GM23338 (cell line): Measurements from ENCODE around the gene APBA2. TPM values are rescaled to one million over a fixed set of nuclear protein-coding genes. Genes with fewer than 3 reads are reported as not detected.

Experiments used
- ATAC-seq: fragments of 200-7000 bp; cut with Tn5 transposase; 3 replicates; pipeline ENCODE4 v1.9.1; 2020
- DNase-seq: peaks from one replicate; pipeline ENCODE4 v3.0.0-alpha.2; 2015; ENCODE audit warnings: low spot score
- H2AFZ ChIP-seq: fragments of 200-600 bp; sonication (generic); 2 replicates; pipeline ENCODE4 v1.8.0; 2016; ENCODE audit warnings: antibody characterized with exemption, mild to moderate bottlenecking, moderate library complexity
- H3F3A ChIP-seq: fragments of 200-600 bp; sonication (generic); replicated peaks from 2 replicates; pipeline ENCODE4 v1.8.0; 2017; ENCODE audit warnings: antibody characterized with exemption, mixed run types, low read depth
- H3K27ac ChIP-seq: fragments of 200-600 bp; sonication (generic); 2 replicates; pipeline ENCODE4 v1.6.1; 2016; ENCODE audit warnings: low read depth
- H3K27me3 ChIP-seq: fragments of 200-600 bp; sonication (generic); 2 replicates; pipeline ENCODE4 v1.8.0; 2016; ENCODE audit warnings: mild to moderate bottlenecking, mixed run types, moderate library complexity; ENCODE audit not compliant: insufficient read depth
- H3K36me3 ChIP-seq: fragments of 200-600 bp; sonication (generic); 2 replicates; pipeline ENCODE4 v1.8.0; 2016; ENCODE audit warnings: mild to moderate bottlenecking; ENCODE audit not compliant: insufficient read depth
- H3K4me1 ChIP-seq: fragments of 200-600 bp; sonication (generic); 2 replicates; pipeline ENCODE4 v1.8.0; 2016; ENCODE audit warnings: mild to moderate bottlenecking, moderate library complexity; ENCODE audit not compliant: insufficient read depth
- H3K4me2 ChIP-seq: fragments of 200-600 bp; sonication (generic); 2 replicates; pipeline ENCODE4 v1.7.1; 2017; ENCODE audit warnings: mixed run types
- H3K4me3 ChIP-seq: fragments of 200-600 bp; sonication (generic); 2 replicates; pipeline ENCODE4 v1.6.1; 2016; ENCODE audit warnings: mixed run types
- H3K79me2 ChIP-seq: fragments of 200-600 bp; sonication (generic); replicated peaks from 2 replicates; pipeline ENCODE4 v1.8.0; 2017; ENCODE audit warnings: mild to moderate bottlenecking; ENCODE audit not compliant: insufficient read depth
- H3K9me2 ChIP-seq: fragments of 200-600 bp; sonication (generic); 2 replicates; pipeline ENCODE4 v1.8.0; 2017; ENCODE audit not compliant: insufficient read depth
- H4K20me1 ChIP-seq: fragments of 200-600 bp; sonication (generic); replicated peaks from 2 replicates; pipeline ENCODE4 v1.8.0; 2017; ENCODE audit warnings: mild to moderate bottlenecking; ENCODE audit not compliant: insufficient read depth
- H3K27ac Mint-ChIP-seq: 2 replicates; pipeline ENCODE4 v1.8.0; 2020; ENCODE audit warnings: inconsistent platforms, mild to moderate bottlenecking, moderate library complexity, mixed read lengths
- H3K27me3 Mint-ChIP-seq: 3 replicates; pipeline ENCODE4 v1.8.0; 2022; ENCODE audit warnings: low read depth, mild to moderate bottlenecking, moderate library complexity, mixed read lengths, inconsistent platforms; ENCODE audit not compliant: insufficient read depth, poor library complexity
- H3K36me3 Mint-ChIP-seq: 3 replicates; pipeline ENCODE4 v1.8.0; 2021; ENCODE audit warnings: low read depth, mild to moderate bottlenecking, inconsistent platforms, moderate library complexity, mixed read lengths
- H3K4me1 Mint-ChIP-seq: 3 replicates; pipeline ENCODE4 v1.8.0; 2020; ENCODE audit warnings: mild to moderate bottlenecking, inconsistent platforms, mixed read lengths
- H3K4me3 Mint-ChIP-seq: 3 replicates; pipeline ENCODE4 v1.8.0; 2021; ENCODE audit warnings: moderate library complexity, mild to moderate bottlenecking, inconsistent platforms, mixed read lengths
- H3K9me3 Mint-ChIP-seq: 3 replicates; pipeline ENCODE4 v1.8.0; 2020; ENCODE audit warnings: moderate library complexity, mild to moderate bottlenecking, inconsistent platforms, mixed read lengths
- CREB1 ChIP-seq: fragments of 250-450 bp; sonication (Bioruptor Pico); IDR thresholded peaks from 2 replicates; pipeline ENCODE4 v1.5.0; 2020; ENCODE audit warnings: low read depth, mild to moderate bottlenecking, moderate library complexity
- CTCF ChIP-seq, 2 experiments: fragments of 200-600 bp in 1 of 2; sonication (generic) in 1 of 2; conservative IDR thresholded peaks; 2 replicates each; pipeline versions ENCODE4 v1.5.1 to v1.6.1; 2016 to 2017; ENCODE audit warnings: antibody characterized with exemption in 2 of 2, low read depth in 2 of 2, mild to moderate bottlenecking in 2 of 2, moderate library complexity in 1 of 2
- EZH2 ChIP-seq: fragments of 200-600 bp; sonication (generic); IDR thresholded peaks from one replicate; pipeline ENCODE4 v1.8.0; 2017; ENCODE audit warnings: antibody characterized with exemption, mild to moderate bottlenecking, low read depth; ENCODE audit not compliant: unreplicated experiment
- EZH2phosphoT487 ChIP-seq: fragments of 200-600 bp; sonication (generic); IDR thresholded peaks from one replicate; pipeline ENCODE4 v1.8.1; 2018; ENCODE audit warnings: antibody characterized with exemption; ENCODE audit not compliant: unreplicated experiment
- JUNB ChIP-seq: IDR thresholded peaks from one replicate; pipeline ENCODE4 v1.6.1; 2016; ENCODE audit warnings: antibody characterized with exemption; ENCODE audit not compliant: unreplicated experiment
- NANOG ChIP-seq: IDR thresholded peaks from 2 replicates; pipeline ENCODE4 v1.6.1; 2016; ENCODE audit warnings: antibody characterized with exemption, borderline replicate concordance
- POLR2AphosphoS5 ChIP-seq: IDR thresholded peaks from 2 replicates; pipeline ENCODE4 v1.6.1; 2016; ENCODE audit warnings: antibody characterized with exemption, low read depth
- REST ChIP-seq: IDR thresholded peaks from one replicate; pipeline ENCODE4 v1.6.1; 2018; ENCODE audit warnings: antibody characterized with exemption; ENCODE audit not compliant: unreplicated experiment
- STAT1 ChIP-seq: IDR thresholded peaks from one replicate; pipeline ENCODE4 v1.6.1; 2016; ENCODE audit warnings: antibody characterized with exemption; ENCODE audit not compliant: unreplicated experiment
- ZNF114 ChIP-seq: fragments of 250-450 bp; sonication (Bioruptor Pico); IDR thresholded peaks from 2 replicates; pipeline ENCODE4 v1.5.0; 2020; ENCODE audit warnings: mild to moderate bottlenecking, moderate library complexity
- ZNF331 ChIP-seq: fragments of 250-450 bp; sonication (Bioruptor Pico); IDR thresholded peaks from 2 replicates; pipeline ENCODE4 v1.5.0; 2020; ENCODE audit warnings: low read depth, mild to moderate bottlenecking, moderate library complexity
- polyA plus RNA-seq: library from polyadenylated mRNA; unstranded; fragments of >200 nt; fragmentation: Nextera tagmentation; extraction: Ambion mirVana; gene quantifications from 2 replicates; pipeline ENCODE4 v1.2.1, GENCODE V29; 2016
- total RNA-seq: library from RNA; depleted of rRNA; stranded (reverse); fragments of >200 nt; shearing (Covaris generic); gene quantifications from 2 replicates; pipeline ENCODE4 v1.2.3, GENCODE V29; 2014
- TF ChIP-seq, protein P1 (sequence below): fragments of 250-450 bp; sonication (Bioruptor Pico); IDR thresholded peaks from 2 replicates; pipeline ENCODE4 v1.5.0; 2020; ENCODE audit warnings: mild to moderate bottlenecking, moderate library complexity
- TF ChIP-seq, protein P2 (sequence below): IDR thresholded peaks from 2 replicates; pipeline ENCODE4 v1.6.1; 2016; ENCODE audit warnings: antibody characterized with exemption

APBA2 gene
- total and polyA plus RNA-seq, 2 experiments from 2014 or later, result 5.9 to 24.7 TPM

DNA sequence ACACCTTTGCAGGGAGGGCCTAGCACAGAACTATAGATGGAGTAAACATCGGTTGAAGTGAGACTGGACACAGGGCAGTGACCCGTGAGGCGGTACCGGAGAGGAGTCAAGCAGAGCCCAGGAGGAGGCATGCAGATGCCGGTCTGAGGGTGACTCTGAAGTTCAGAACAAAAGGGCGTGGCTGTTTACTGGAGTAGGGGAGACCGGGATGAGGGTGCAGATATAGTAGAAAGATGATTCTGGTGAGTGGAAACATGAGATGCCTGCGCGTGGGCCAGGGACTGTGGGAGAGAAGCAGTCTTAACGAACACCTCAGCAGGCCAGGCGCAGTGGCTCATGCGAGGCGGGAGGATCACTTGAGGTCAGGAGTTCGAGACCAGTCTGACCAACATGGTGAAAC is 270.7 kb downstream of the APBA2 start:
- Mint-ChIP-seq H3K9me3 (peaks cover 26% of the 10 kb centered on the region), H3K4me3 (no peak overlapping the region), H3K4me1 (no peaks in the 10 kb centered on the region), H3K27me3 (peaks cover 18% of the 10 kb centered on the region), H3K36me3 (peaks cover 23% of the 10 kb centered on the region), H3K27ac (no peak overlapping the region)
- Histone ChIP-seq H3K79me2 (no peaks in the 10 kb centered on the region), H3K27me3 (no peaks in the 10 kb centered on the region), H3K36me3 (no peaks in the 10 kb centered on the region; the same call in 1 of the 2 replicates), H4K20me1 (no peaks in the 10 kb centered on the region), H2AFZ (no peak overlapping the region), H3K4me1 (no peaks in the 10 kb centered on the region), H3K4me3 (no peak overlapping the region), H3K27ac (no peak overlapping the region), H3F3A (no peaks in the 10 kb centered on the region), H3K4me2 (no peak overlapping the region), H3K9me2 (no peaks in the 10 kb centered on the region)
- no peak for ATAC-seq
- TF ChIP-seq CTCF (conservative IDR thresholded peaks at IDR 0.05; ENCODE audit: low read depth in 2 of 2) (no peak), JUNB (no peak), NANOG (no peak), POLR2AphosphoS5 (no peak), ZNF331 (no peak), REST (no peak), ZNF114 (no peak), EZH2phosphoT487 (no peak), CREB1 (CRISPR knock-in tag) (no peak), EZH2 (no peak), STAT1 (no peak)
- TF ChIP-seq, protein P1, sequence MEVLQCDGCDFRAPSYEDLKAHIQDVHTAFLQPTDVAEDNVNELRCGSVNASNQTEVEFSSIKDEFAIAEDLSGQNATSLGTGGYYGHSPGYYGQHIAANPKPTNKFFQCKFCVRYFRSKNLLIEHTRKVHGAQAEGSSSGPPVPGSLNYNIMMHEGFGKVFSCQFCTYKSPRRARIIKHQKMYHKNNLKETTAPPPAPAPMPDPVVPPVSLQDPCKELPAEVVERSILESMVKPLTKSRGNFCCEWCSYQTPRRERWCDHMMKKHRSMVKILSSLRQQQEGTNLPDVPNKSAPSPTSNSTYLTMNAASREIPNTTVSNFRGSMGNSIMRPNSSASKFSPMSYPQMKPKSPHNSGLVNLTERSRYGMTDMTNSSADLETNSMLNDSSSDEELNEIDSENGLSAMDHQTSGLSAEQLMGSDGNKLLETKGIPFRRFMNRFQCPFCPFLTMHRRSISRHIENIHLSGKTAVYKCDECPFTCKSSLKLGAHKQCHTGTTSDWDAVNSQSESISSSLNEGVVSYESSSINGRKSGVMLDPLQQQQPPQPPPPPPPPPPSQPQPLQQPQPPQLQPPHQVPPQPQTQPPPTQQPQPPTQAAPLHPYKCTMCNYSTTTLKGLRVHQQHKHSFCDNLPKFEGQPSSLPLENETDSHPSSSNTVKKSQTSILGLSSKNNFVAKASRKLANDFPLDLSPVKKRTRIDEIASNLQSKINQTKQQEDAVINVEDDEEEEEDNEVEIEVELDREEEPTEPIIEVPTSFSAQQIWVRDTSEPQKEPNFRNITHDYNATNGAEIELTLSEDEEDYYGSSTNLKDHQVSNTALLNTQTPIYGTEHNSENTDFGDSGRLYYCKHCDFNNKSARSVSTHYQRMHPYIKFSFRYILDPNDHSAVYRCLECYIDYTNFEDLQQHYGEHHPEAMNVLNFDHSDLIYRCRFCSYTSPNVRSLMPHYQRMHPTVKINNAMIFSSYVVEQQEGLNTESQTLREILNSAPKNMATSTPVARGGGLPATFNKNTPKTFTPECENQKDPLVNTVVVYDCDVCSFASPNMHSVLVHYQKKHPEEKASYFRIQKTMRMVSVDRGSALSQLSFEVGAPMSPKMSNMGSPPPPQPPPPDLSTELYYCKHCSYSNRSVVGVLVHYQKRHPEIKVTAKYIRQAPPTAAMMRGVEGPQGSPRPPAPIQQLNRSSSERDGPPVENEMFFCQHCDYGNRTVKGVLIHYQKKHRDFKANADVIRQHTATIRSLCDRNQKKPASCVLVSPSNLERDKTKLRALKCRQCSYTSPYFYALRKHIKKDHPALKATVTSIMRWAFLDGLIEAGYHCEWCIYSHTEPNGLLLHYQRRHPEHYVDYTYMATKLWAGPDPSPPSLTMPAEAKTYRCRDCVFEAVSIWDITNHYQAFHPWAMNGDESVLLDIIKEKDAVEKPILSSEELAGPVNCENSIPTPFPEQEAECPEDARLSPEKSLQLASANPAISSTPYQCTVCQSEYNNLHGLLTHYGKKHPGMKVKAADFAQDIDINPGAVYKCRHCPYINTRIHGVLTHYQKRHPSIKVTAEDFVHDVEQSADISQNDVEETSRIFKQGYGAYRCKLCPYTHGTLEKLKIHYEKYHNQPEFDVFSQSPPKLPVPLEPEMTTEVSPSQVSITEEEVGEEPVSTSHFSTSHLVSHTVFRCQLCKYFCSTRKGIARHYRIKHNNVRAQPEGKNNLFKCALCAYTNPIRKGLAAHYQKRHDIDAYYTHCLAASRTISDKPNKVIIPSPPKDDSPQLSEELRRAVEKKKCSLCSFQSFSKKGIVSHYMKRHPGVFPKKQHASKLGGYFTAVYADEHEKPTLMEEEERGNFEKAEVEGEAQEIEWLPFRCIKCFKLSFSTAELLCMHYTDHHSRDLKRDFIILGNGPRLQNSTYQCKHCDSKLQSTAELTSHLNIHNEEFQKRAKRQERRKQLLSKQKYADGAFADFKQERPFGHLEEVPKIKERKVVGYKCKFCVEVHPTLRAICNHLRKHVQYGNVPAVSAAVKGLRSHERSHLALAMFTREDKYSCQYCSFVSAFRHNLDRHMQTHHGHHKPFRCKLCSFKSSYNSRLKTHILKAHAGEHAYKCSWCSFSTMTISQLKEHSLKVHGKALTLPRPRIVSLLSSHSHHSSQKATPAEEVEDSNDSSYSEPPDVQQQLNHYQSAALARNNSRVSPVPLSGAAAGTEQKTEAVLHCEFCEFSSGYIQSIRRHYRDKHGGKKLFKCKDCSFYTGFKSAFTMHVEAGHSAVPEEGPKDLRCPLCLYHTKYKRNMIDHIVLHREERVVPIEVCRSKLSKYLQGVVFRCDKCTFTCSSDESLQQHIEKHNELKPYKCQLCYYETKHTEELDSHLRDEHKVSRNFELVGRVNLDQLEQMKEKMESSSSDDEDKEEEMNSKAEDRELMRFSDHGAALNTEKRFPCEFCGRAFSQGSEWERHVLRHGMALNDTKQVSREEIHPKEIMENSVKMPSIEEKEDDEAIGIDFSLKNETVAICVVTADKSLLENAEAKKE (CRISPR knock-in tag), result no peak
- TF ChIP-seq, protein P2, sequence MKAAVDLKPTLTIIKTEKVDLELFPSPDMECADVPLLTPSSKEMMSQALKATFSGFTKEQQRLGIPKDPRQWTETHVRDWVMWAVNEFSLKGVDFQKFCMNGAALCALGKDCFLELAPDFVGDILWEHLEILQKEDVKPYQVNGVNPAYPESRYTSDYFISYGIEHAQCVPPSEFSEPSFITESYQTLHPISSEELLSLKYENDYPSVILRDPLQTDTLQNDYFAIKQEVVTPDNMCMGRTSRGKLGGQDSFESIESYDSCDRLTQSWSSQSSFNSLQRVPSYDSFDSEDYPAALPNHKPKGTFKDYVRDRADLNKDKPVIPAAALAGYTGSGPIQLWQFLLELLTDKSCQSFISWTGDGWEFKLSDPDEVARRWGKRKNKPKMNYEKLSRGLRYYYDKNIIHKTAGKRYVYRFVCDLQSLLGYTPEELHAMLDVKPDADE, result no peak
- DNase-seq, result no peak
